GM23338 (cell line): ENCODE data around the gene SLC39A11. TPM values are rescaled to one million over a fixed set of nuclear protein-coding genes. Genes with fewer than 3 reads are reported as not detected.

Experiments used
- ATAC-seq: fragments of 200-7000 bp; cut with Tn5 transposase; 3 replicates; pipeline ENCODE4 v1.9.1; 2020
- DNase-seq: peaks from one replicate; pipeline ENCODE4 v3.0.0-alpha.2; 2015; ENCODE audit warnings: low spot score
- H2AFZ ChIP-seq: fragments of 200-600 bp; sonication (generic); 2 replicates; pipeline ENCODE4 v1.8.0; 2016; ENCODE audit warnings: antibody characterized with exemption, mild to moderate bottlenecking, moderate library complexity
- H3F3A ChIP-seq: fragments of 200-600 bp; sonication (generic); replicated peaks from 2 replicates; pipeline ENCODE4 v1.8.0; 2017; ENCODE audit warnings: antibody characterized with exemption, mixed run types, low read depth
- H3K27ac ChIP-seq: fragments of 200-600 bp; sonication (generic); 2 replicates; pipeline ENCODE4 v1.6.1; 2016; ENCODE audit warnings: low read depth
- H3K27me3 ChIP-seq: fragments of 200-600 bp; sonication (generic); 2 replicates; pipeline ENCODE4 v1.8.0; 2016; ENCODE audit warnings: mild to moderate bottlenecking, mixed run types, moderate library complexity; ENCODE audit not compliant: insufficient read depth
- H3K36me3 ChIP-seq: fragments of 200-600 bp; sonication (generic); 2 replicates; pipeline ENCODE4 v1.8.0; 2016; ENCODE audit warnings: mild to moderate bottlenecking; ENCODE audit not compliant: insufficient read depth
- H3K4me1 ChIP-seq: fragments of 200-600 bp; sonication (generic); 2 replicates; pipeline ENCODE4 v1.8.0; 2016; ENCODE audit warnings: mild to moderate bottlenecking, moderate library complexity; ENCODE audit not compliant: insufficient read depth
- H3K4me2 ChIP-seq: fragments of 200-600 bp; sonication (generic); 2 replicates; pipeline ENCODE4 v1.7.1; 2017; ENCODE audit warnings: mixed run types
- H3K4me3 ChIP-seq: fragments of 200-600 bp; sonication (generic); 2 replicates; pipeline ENCODE4 v1.6.1; 2016; ENCODE audit warnings: mixed run types
- H3K79me2 ChIP-seq: fragments of 200-600 bp; sonication (generic); replicated peaks from 2 replicates; pipeline ENCODE4 v1.8.0; 2017; ENCODE audit warnings: mild to moderate bottlenecking; ENCODE audit not compliant: insufficient read depth
- H3K9me2 ChIP-seq: fragments of 200-600 bp; sonication (generic); 2 replicates; pipeline ENCODE4 v1.8.0; 2017; ENCODE audit not compliant: insufficient read depth
- H4K20me1 ChIP-seq: fragments of 200-600 bp; sonication (generic); replicated peaks from 2 replicates; pipeline ENCODE4 v1.8.0; 2017; ENCODE audit warnings: mild to moderate bottlenecking; ENCODE audit not compliant: insufficient read depth
- H3K27ac Mint-ChIP-seq: 2 replicates; pipeline ENCODE4 v1.8.0; 2020; ENCODE audit warnings: inconsistent platforms, mild to moderate bottlenecking, moderate library complexity, mixed read lengths
- H3K27me3 Mint-ChIP-seq: 3 replicates; pipeline ENCODE4 v1.8.0; 2022; ENCODE audit warnings: low read depth, mild to moderate bottlenecking, moderate library complexity, mixed read lengths, inconsistent platforms; ENCODE audit not compliant: insufficient read depth, poor library complexity
- H3K36me3 Mint-ChIP-seq: 3 replicates; pipeline ENCODE4 v1.8.0; 2021; ENCODE audit warnings: low read depth, mild to moderate bottlenecking, inconsistent platforms, moderate library complexity, mixed read lengths
- H3K4me1 Mint-ChIP-seq: 3 replicates; pipeline ENCODE4 v1.8.0; 2020; ENCODE audit warnings: mild to moderate bottlenecking, inconsistent platforms, mixed read lengths
- H3K4me3 Mint-ChIP-seq: 3 replicates; pipeline ENCODE4 v1.8.0; 2021; ENCODE audit warnings: moderate library complexity, mild to moderate bottlenecking, inconsistent platforms, mixed read lengths
- H3K9me3 Mint-ChIP-seq: 3 replicates; pipeline ENCODE4 v1.8.0; 2020; ENCODE audit warnings: moderate library complexity, mild to moderate bottlenecking, inconsistent platforms, mixed read lengths
- CREB1 ChIP-seq: fragments of 250-450 bp; sonication (Bioruptor Pico); IDR thresholded peaks from 2 replicates; pipeline ENCODE4 v1.5.0; 2020; ENCODE audit warnings: low read depth, mild to moderate bottlenecking, moderate library complexity
- CTCF ChIP-seq, 2 experiments: fragments of 200-600 bp in 1 of 2; sonication (generic) in 1 of 2; conservative IDR thresholded peaks; 2 replicates each; pipeline versions ENCODE4 v1.5.1 to v1.6.1; 2016 to 2017; ENCODE audit warnings: antibody characterized with exemption in 2 of 2, low read depth in 2 of 2, mild to moderate bottlenecking in 2 of 2, moderate library complexity in 1 of 2
- ETS1 ChIP-seq: IDR thresholded peaks from 2 replicates; pipeline ENCODE4 v1.6.1; 2016; ENCODE audit warnings: antibody characterized with exemption
- EZH2 ChIP-seq: fragments of 200-600 bp; sonication (generic); IDR thresholded peaks from one replicate; pipeline ENCODE4 v1.8.0; 2017; ENCODE audit warnings: antibody characterized with exemption, mild to moderate bottlenecking, low read depth; ENCODE audit not compliant: unreplicated experiment
- EZH2phosphoT487 ChIP-seq: fragments of 200-600 bp; sonication (generic); IDR thresholded peaks from one replicate; pipeline ENCODE4 v1.8.1; 2018; ENCODE audit warnings: antibody characterized with exemption; ENCODE audit not compliant: unreplicated experiment
- JUNB ChIP-seq: IDR thresholded peaks from one replicate; pipeline ENCODE4 v1.6.1; 2016; ENCODE audit warnings: antibody characterized with exemption; ENCODE audit not compliant: unreplicated experiment
- NANOG ChIP-seq: IDR thresholded peaks from 2 replicates; pipeline ENCODE4 v1.6.1; 2016; ENCODE audit warnings: antibody characterized with exemption, borderline replicate concordance
- POLR2AphosphoS5 ChIP-seq: IDR thresholded peaks from 2 replicates; pipeline ENCODE4 v1.6.1; 2016; ENCODE audit warnings: antibody characterized with exemption, low read depth
- REST ChIP-seq: IDR thresholded peaks from one replicate; pipeline ENCODE4 v1.6.1; 2018; ENCODE audit warnings: antibody characterized with exemption; ENCODE audit not compliant: unreplicated experiment
- STAT1 ChIP-seq: IDR thresholded peaks from one replicate; pipeline ENCODE4 v1.6.1; 2016; ENCODE audit warnings: antibody characterized with exemption; ENCODE audit not compliant: unreplicated experiment
- ZNF114 ChIP-seq: fragments of 250-450 bp; sonication (Bioruptor Pico); IDR thresholded peaks from 2 replicates; pipeline ENCODE4 v1.5.0; 2020; ENCODE audit warnings: mild to moderate bottlenecking, moderate library complexity
- ZNF331 ChIP-seq: fragments of 250-450 bp; sonication (Bioruptor Pico); IDR thresholded peaks from 2 replicates; pipeline ENCODE4 v1.5.0; 2020; ENCODE audit warnings: low read depth, mild to moderate bottlenecking, moderate library complexity
- ZNF462 ChIP-seq: fragments of 250-450 bp; sonication (Bioruptor Pico); IDR thresholded peaks from 2 replicates; pipeline ENCODE4 v1.5.0; 2020; ENCODE audit warnings: mild to moderate bottlenecking, moderate library complexity
- polyA plus RNA-seq: library from polyadenylated mRNA; unstranded; fragments of >200 nt; fragmentation: Nextera tagmentation; extraction: Ambion mirVana; gene quantifications from 2 replicates; pipeline ENCODE4 v1.2.1, GENCODE V29; 2016
- total RNA-seq: library from RNA; depleted of rRNA; stranded (reverse); fragments of >200 nt; shearing (Covaris generic); gene quantifications from 2 replicates; pipeline ENCODE4 v1.2.3, GENCODE V29; 2014

Gene SLC39A11
- total and polyA plus RNA-seq, 2 experiments from 2014 or later, result 10.8 to 18.1 TPM

- no peaks in the 10 kb centered on the region for H3K36me3 ChIP-seq
- H3K9me3 Mint-ChIP-seq, result peaks cover 15% of the 10 kb centered on the region
- H3K4me3 Mint-ChIP-seq, result no peak overlapping the region
- TF ChIP-seq EZH2phosphoT487 (no peak), REST (no peak), CTCF (conservative IDR thresholded peaks at IDR 0.05; ENCODE audit: low read depth in 2 of 2) (no peak), NANOG (no peak), ETS1 (no peak), POLR2AphosphoS5 (no peak), ZNF331 (CRISPR knock-in tag) (no peak), ZNF462 (no peak), ZNF114 (CRISPR knock-in tag) (no peak), CREB1 (no peak), STAT1 (no peak), EZH2 (no peak), JUNB (no peak)
- no peaks in the 10 kb centered on the region for H3K4me1 Mint-ChIP-seq
- no peak overlapping the region for H3K4me3 ChIP-seq
- H3K27me3 ChIP-seq, result no peaks in the 10 kb centered on the region
- H3F3A ChIP-seq, result no peaks in the 10 kb centered on the region
- H3K79me2 ChIP-seq, result no peaks in the 10 kb centered on the region
- peaks cover 10% of the 10 kb centered on the region; the same call in 2 of the 3 replicates for H3K36me3 Mint-ChIP-seq
- no peak overlapping the region for H2AFZ ChIP-seq
- H3K4me2 ChIP-seq, result no peak overlapping the region
- H3K27ac Mint-ChIP-seq, result no peak overlapping the region
- H3K9me2 ChIP-seq, result peaks cover 4% of the 10 kb centered on the region; the same call in 1 of the 2 replicates
- peaks cover 4% of the 10 kb centered on the region for H3K27me3 Mint-ChIP-seq
- ATAC-seq (no peak), DNase-seq (no peak)
- no peaks in the 10 kb centered on the region for H4K20me1 ChIP-seq
- no peak overlapping the region for H3K27ac ChIP-seq
- H3K4me1 ChIP-seq, result no peaks in the 10 kb centered on the region
These were observed 279.0 kb downstream of the SLC39A11 start for GRCh38 chr17:72813481-72813880.
